ENCODE data around the gene ASGR2.
"Not testable (repeated sequence)": the region's sequence is repeated elsewhere in the genome, so short reads cannot be mapped to it uniquely, and the experiment has no call there.

ASGR2 gene

DNA sequence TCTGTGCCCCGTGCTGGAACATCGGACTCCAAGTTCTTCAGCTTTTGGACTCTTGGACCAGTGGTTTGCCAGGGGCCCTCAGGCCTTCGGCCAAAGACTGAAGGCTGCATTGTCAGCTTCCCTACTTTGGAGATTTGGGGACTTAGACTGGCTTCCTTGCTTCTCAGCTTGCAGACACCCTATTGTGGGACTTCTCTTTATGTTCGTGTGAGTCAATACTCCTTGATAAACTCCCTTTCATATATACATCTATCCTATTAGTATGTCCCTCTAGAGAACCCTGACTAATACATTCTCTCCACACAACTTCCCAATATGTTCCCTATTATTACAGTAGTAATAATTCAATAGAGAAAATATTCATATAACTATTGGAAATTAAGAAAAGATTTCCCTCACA is 9.2 kb upstream of the ASGR2 start:
- DNase-seq: no peak

GRCh38 chr17:7122381-7122780 is 7.8 kb upstream of the ASGR2 start:
- DNase-seq: no peak

DNA sequence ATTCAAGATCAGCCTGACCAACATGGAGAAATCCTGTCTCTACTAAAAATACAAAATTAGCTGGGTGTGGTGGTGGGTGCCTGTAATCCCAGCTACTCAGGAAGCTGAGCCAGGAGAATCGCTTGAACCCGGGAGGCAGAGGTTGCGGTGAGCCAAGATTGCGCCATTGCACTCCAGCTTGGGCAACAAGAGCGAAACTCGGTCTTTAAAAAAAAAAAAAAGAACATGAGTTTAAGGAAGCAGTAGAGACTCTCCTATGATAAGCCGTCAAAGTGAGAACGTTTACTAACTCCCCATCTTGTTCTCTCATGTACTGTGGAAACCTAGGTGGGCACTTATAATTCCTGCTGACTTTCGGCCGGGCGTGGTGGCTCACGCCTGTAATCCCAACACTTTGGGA is 6.0 kb upstream of the ASGR2 start:
- DNase-seq: not testable (repeated sequence)

DNA sequence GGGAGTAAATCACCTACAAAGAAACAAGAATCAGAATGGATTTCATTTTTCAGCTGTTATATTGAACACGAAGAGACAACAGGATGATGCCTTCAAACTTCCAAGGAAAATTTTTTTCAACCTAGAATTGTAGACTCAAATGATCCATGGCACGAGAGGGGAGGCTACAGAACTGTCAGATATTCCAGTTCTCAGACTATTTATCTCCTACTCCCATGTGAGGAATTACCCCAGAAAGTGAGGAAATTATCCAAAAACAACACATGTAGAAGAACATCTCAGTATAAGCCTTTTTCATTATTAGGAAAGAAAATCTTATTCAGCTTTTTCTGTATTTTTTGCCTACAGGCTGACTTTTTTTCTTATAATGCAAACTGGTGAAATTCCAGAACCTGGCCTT is 5.5 kb upstream of the ASGR2 start:
- no peak for DNase-seq

GRCh38 chr17:7119314-7119713 is 4.7 kb upstream of the ASGR2 start:
- no peak for DNase-seq

GRCh38 chr17:7114875-7115614 is 423 bp upstream of the ASGR2 start:
- DNase-seq: no peak

GRCh38 chr17:7113273-7114071 is 1.1 kb downstream of the ASGR2 start:
- DNase-seq: no peak

GRCh38 chr17:7112510-7113108 is 2.0 kb downstream of the ASGR2 start:
- DNase-seq: no peak

GRCh38 chr17:7111784-7112509 is 2.7 kb downstream of the ASGR2 start:
- no peak for DNase-seq

DNA sequence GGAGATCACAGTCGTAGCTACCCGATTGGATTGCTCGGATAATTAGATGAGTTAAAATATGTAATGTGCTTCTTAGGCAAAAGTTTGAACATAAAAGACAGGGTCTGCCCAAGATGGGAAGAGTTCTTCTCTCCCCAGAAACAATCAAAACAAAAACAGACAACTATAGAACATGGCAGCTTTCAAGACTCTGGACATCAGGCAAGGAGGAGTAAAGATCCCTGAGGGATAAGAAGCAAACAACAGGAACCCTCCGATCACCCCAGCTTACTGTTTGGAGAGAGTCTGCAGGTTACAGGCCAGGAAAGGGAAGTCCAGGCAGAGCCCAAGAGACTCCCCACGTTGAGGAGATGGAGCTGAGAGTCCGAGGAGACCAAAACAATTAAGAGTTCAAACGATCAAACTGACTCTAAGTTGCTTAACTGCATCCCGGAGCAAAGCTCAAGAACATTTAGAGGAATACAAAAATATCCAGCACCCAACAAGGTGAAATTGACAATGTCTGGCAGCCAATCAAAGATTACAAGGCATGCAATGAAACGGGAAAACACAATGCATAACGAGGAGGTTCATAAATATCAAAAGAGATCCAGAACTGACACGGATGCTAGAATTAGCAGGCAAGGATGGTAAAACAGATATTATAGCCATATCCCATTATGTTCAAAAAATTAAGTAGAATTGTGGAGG is 3.9 kb downstream of the ASGR2 start:
- no peak for DNase-seq

DNA sequence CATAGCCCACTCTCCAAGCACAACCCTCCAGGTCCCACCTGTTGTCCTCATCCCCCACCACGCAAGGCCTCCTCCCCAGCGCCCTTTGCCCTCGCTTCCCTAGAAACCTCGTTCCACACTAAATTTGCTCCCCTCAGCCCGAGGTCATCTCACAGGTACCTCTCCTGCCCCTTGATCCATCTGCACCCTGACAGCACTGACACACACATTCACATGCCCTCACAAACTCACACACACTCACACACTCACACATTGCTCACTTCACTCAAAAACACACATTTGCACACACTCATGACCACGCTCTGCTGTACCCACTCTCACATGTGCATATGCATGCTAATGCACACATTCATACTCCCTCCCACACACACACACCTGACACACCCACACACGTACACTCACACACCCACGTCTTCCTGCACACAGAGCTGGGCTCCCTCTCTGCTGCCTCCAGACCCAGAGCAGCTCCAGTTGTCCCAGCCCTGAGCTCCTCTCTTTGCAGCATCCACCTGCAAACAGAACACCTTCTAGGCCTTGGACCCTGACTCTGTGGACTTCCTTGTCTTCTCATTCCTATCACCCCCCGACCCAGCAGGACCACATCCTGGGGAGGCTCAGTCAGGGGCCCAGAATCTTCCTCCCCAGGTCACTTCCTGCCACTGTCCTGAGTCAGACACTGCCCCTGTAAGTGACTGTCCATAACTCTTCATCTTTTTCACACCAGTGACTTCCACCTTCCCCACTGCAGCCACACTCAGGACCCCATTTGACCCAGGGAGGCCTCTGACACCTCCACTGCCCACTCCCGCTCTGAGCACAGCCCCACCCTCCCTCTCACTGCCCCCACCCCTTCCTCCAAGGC is 4.9 kb downstream of the ASGR2 start:
- DNase-seq: no peak

- DNase-seq: no peak
Observed at GRCh38 chr17:7108981-7109380, 5.6 kb downstream of the ASGR2 start.

DNA sequence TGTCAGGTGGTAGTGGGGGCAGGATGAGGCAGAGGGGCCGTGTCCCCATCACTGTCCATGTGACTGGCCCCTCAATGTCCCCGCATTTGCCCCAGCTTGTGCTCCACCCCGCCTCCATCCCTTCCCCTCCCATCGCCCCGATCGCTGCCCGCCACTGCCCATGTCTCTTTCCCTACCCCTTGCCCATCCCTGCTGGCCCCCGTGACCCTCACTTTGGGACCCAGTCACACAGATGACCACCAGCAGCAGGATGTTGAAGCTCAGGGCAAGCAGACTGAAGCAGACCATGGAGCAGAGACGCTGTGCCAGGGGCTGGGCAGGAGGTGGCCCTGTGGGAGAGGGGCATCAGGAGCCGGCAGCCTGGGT is 6.1 kb downstream of the ASGR2 start:
- DNase-seq: no peak

DNA sequence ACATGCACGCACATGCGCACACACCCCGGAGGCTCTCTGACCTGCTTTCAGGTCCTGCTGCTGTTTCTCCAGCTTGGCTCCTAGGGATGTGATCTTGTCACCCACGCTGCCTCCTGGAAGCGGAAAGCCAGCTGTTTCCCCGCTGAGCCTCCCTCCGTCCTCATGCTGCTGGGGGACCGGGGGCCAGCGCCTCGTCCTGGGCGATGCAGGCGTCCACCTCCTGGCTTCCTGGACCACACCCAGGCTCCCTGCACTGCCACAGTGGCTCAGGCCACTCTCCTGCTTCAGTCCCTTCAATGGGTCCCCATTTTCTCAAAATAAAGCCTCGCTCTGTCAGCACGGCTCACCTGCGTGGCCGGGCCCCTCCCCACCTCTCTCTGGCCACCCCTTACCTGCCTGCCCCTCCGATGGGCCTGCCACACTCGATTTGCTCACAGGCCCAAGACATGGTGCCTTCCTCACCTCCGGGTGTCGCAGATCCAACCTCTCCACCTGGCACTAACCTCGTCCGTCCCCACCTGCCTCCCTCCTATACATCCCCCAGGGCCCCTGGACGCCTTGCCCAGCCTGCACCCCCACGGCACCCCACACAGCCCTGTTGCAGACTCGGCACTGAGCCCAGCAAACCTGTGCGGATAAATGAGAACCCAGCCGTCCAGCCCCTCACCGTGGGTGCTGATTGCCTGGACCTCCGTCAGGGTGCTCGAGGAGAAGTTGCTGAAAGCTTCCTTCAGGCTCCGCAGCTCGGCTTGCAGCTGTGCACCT is 6.6 kb downstream of the ASGR2 start:
- DNase-seq: no peak

GRCh38 chr17:7107012-7107754 is 7.4 kb downstream of the ASGR2 start:
- peak; percentile 76 for DNase-seq

- no peak for DNase-seq
Observed at GRCh38 chr17:7102421-7102820, 12.2 kb downstream of the ASGR2 start.

DNA sequence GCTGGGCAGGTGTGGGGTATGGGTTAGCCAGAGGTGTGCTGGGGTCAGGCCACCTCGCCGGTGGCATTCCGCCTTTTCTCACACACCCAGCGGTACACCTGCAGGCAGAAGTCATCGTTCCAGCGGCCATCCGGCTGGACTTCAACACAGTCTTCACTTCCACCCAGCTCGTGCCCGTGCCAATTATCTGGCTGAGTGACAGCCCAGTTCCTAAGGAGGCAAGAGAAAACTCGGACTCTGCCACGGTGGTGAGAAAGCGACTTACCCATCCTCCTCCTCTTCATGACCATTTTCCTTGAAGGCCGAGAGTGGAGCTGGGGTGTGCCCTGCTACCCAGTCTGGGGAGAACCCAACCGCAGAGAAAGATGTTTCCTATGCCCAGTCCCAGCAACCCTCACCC is 13.1 kb downstream of the ASGR2 start:
- no peak for DNase-seq

GRCh38 chr17:7100641-7101379 is 13.8 kb downstream of the ASGR2 start:
- DNase-seq: not testable (repeated sequence)

GRCh38 chr17:7098802-7099459 is 15.7 kb downstream of the ASGR2 start:
- DNase-seq: no peak

All from NCI-H774 (cell line).